Measurements from ENCODE around the gene EPB41. TPM values are rescaled to one million over a fixed set of nuclear protein-coding genes. Genes with fewer than 3 reads are reported as not detected.

Gene EPB41
- total and polyA plus RNA-seq, 2 of the 8 experiments (the other 6 are each of a cell fraction or from before 2014, with no cell fraction given) = 36.7 to 109 TPM

- no peak for TF ChIP-seq CHD7 (IDR thresholded peaks at IDR 0.05; ENCODE audit: insufficient replicate concordance, low read length)
- no peak for TF ChIP-seq POLR2A (IDR thresholded peaks at IDR 0.05; ENCODE audit: control extremely low read depth in 1 of 2, low read depth in 2 of 2, low read length in 2 of 2)
- peak; percentile 23; the same call in 1 of the 2 replicates for TF ChIP-seq MAX (IDR thresholded peaks at IDR 0.05)
- TF ChIP-seq TBP (IDR thresholded peaks at IDR 0.05; ENCODE audit: low read depth, low read length) = no peak
Measured at GRCh38 chr1:29162476-29163138, 248.2 kb downstream of the EPB41 start (continued).
